Left renal cortex interstitium (tissue), 4 donors: ENCODE data around the gene IL12RB2. TPM values are rescaled to one million over a fixed set of nuclear protein-coding genes. Genes with fewer than 3 reads are reported as not detected.
"Not testable (repeated sequence)": the region's sequence is repeated elsewhere in the genome, so short reads cannot be mapped to it uniquely, and the experiment has no call there.

ENCODE experiments used
- DNase-seq, 4 donors: peaks; one replicate each; pipeline ENCODE4 v3.0.0-alpha.2; 2013; ENCODE audit warnings: low read depth in 4 of 4, low spot score in 2 of 4, missing footprints in 1 of 4
- polyA plus RNA-seq, 4 donors: library from polyadenylated mRNA; unstranded; fragments of 120-200 nt; gene quantifications; one replicate each; pipeline ENCODE4 v1.2.1, GENCODE V29; 2013; ENCODE audit not compliant: insufficient read length in 4 of 4

IL12RB2 gene
- polyA plus RNA-seq, 4 donors = 0.44 to 0.60 (median 0.56) TPM

- DNase-seq = peak in 2 of 4 donors; percentile 11 to 18
Observed at GRCh38 chr1:67429011-67429527, 121.4 kb downstream of the IL12RB2 start.

- DNase-seq = peak in 2 of 4 donors; percentile 20 to 32
Observed at GRCh38 chr1:67429528-67430357, 122.1 kb downstream of the IL12RB2 start.

GRCh38 chr1:67430358-67431155 lies 122.9 kb downstream of the IL12RB2 start, which contains the start of gene SERBP1:
SERBP1 (minus strand) TSS chr1:67430402; CDS start chr1:67430300, 102 bp downstream.
- peak; percentile 90 to 97 (median 92) for DNase-seq

GRCh38 chr1:67431156-67431765 lies 123.6 kb downstream of the IL12RB2 start:
- DNase-seq = no peak

- no peak for DNase-seq
Observed at GRCh38 chr1:67431869-67432578, 124.4 kb downstream of the IL12RB2 start.

DNA sequence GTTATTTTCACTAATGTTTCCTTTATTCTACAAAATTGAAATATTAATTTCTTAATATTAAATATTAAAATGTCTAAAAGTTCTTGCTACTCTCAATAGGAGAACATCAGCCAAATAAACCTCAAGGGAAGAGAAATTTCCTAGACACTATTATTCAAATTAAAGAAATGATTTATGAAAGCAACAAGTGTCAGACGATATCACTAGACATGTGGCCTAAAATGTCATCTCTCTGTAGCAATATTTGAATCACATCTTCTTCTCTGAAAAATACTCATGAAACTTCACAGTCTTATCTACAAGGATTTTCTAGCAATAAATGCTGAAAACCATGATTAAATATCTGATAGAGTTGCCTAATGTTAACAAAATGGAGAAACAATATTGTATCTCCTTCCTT lies 125.1 kb downstream of the IL12RB2 start:
- no peak for DNase-seq

GRCh38 chr1:67433837-67434236 lies 126.2 kb downstream of the IL12RB2 start:
- no peak for DNase-seq

GRCh38 chr1:67434491-67434890 lies 126.8 kb downstream of the IL12RB2 start:
- no peak for DNase-seq

GRCh38 chr1:67436511-67437055 lies 128.9 kb downstream of the IL12RB2 start:
- DNase-seq = no peak

DNA sequence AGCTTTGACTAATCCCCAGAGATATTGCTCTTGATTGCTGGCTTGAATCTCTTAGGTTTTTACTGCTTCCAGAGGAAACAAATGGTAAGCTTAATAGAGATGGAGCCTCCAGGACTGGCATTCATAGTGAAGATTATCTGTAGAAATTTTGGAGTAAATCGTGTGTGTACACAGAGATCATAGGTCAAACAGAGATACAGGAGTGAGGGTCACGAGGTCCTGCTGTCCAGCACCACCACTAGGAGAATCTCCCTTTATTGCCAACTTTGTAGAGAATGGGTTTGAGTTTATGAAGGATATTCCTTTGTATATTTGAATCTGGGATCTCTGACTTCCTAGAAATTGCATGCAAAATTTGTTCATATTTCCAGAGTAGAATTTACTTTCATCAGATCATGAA lies 130.3 kb downstream of the IL12RB2 start:
- DNase-seq = no peak

GRCh38 chr1:67439277-67440029 lies 131.8 kb downstream of the IL12RB2 start:
- no peak for DNase-seq

DNA sequence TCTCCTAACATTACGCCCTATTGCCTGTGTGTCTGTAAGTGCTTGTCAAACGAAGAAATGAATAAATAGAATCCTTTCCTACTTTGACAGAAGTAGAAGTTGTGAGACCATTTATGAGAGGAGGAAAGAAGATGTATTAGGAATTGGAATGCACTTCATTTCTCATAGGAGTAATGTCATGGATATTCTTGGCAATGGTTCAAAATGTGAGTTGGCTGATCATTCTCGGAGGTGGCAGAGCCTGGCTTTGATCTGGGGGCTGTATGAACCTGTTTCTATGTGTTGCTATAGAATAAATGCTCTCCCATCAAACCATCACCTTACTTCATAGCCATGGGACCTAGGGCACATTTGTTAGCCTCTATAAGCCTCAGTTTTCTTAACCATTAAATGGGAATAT lies 132.7 kb downstream of the IL12RB2 start:
- no peak for DNase-seq

- no peak for DNase-seq
Observed at GRCh38 chr1:67441183-67441582, 133.5 kb downstream of the IL12RB2 start.

- no peak for DNase-seq
Observed at GRCh38 chr1:67441739-67442281, 134.1 kb downstream of the IL12RB2 start.

GRCh38 chr1:67446014-67446413 lies 138.3 kb downstream of the IL12RB2 start:
- not testable (repeated sequence) for DNase-seq
